GM18508 (cell line): Measurements from ENCODE around the gene DGKA.
"Not testable (repeated sequence)": the region's sequence is repeated elsewhere in the genome, so short reads cannot be mapped to it uniquely, and the experiment has no call there.

Experiments used
- ATAC-seq: cut with Tn5 transposase; IDR thresholded peaks from one replicate; pipeline ENCODE4 v1.9.1; 2021; ENCODE audit warnings: moderate number of reproducible peaks; ENCODE audit not compliant: insufficient read depth, unreplicated experiment

Gene DGKA

GRCh38 chr12:55965941-55966407 is 35.0 kb downstream of the DGKA start, which contains the start of gene PMEL:
Gene PMEL, minus strand, starts transcription at chr12:55966042. Its CDS starts 31 bp downstream, at chr12:55966011.
- no peak for ATAC-seq

DNA sequence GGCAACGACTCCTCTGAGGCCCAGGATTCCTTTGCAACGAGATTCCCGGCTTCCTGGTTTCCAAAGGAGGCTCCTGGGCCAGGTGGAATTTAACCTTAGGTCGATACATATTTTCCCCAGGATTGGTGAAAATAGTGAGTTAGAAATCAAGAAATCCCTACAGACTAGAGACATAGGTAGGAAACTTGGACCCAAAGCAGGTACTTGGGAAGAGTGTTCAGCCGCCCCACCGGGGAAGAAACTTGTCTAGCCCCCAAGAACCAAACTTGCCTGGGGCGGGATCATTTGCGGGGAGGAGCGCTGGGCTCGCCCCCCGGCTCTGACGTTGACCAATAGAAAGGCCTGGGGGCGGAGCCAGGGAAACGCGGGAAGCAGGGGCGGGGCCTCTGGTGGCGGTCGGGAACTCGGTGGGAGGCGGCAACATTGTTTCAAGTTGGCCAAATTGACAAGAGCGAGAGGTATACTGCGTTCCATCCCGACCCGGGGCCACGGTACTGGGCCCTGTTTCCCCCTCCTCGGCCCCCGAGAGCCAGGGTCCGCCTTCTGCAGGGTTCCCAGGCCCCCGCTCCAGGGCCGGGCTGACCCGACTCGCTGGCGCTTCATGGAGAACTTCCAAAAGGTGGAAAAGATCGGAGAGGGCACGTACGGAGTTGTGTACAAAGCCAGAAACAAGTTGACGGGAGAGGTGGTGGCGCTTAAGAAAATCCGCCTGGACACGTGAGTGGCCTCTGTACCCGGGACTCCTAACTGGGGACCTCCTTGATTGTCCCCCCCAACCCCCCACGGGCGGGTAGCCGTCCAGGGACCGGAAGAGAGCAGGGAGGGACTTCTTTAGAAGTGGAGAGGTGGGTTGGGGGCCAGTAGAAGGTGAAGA is 35.7 kb downstream of the DGKA start, which contains the start of gene CDK2:
CDK2 (plus strand) TSS at position 423 of the 874 bp plus-strand sequence; CDS start at position 602, 179 bp downstream.
- ATAC-seq, result peak; percentile 70

DNA sequence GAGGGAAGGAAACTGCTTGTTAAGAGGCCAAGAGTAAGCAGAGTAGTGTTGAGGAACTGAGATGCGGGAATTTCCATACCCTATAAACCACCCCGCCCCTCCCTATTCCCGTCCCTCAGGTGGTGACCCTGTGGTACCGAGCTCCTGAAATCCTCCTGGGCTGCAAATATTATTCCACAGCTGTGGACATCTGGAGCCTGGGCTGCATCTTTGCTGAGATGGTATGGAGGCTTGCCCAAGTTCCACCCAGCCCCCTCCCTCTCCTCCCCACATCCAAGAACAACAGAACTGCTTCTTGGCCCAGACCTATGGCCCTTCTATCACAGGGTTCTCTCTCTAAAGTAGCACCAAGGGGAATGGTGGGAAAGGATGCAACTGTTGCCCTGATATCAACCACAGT is 38.4 kb downstream of the DGKA start:
- no peak for ATAC-seq

GRCh38 chr12:55970775-55971174 is 39.8 kb downstream of the DGKA start:
- no peak for ATAC-seq

DNA sequence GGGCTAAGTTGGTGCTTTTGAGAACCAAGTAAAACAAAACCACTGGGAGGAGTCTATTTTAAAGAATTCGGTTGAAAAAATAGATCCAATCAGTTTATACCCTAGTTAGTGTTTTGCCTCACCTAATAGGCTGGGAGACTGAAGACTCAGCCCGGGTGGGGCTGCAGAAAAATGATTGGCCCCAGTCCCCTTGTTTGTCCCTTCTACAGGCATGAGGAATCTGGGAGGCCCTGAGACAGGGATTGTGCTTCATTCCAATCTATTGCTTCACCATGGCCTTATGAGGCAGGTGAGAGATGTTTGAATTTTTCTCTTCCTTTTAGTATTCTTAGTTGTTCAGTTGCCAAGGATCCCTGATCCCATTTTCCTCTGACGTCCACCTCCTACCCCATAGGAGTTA is 41.1 kb downstream of the DGKA start:
- no peak for ATAC-seq

- ATAC-seq, result no peak
Measured at GRCh38 chr12:55972456-55972855, 41.5 kb downstream of the DGKA start.

DNA sequence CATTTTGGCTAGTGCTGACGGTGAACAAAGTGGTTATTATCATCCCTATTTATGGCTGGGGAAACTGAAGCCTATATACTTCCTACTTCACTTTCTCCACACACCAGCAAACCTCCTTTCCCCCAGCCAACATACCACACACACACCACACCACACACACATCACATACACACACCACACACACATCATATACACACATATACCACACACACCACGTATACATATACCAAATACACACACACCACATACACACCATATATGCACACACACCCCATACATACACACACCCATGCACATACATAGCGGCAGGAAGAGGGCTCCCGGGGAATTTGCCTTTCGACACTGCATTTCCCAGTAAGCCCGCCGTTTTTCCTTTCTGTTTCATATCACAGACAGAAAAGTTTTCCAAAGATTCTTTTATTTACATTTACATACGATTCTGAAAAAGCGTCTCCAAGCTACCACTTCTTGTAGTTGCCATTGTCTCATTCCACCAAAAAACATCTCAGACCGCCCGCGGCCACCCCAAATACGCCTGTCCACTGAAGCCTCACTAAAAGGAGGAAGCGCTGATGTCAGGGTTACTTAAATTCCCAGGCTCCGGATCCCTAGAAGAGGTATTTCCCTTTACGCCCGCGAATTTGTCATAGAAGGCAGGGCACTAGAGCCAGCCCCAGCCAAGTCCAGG is 42.1 kb downstream of the DGKA start:
- no peak for ATAC-seq

GRCh38 chr12:55973599-55974307 is 42.8 kb downstream of the DGKA start, which contains the start of gene RAB5B:
Gene RAB5B, plus strand, starts transcription at chr12:55974078. Its CDS starts 12,883 bp downstream, at chr12:55986961.
- peak; percentile 85 for ATAC-seq

- ATAC-seq, result no peak
Measured at GRCh38 chr12:55974308-55974730, 43.4 kb downstream of the DGKA start.

DNA sequence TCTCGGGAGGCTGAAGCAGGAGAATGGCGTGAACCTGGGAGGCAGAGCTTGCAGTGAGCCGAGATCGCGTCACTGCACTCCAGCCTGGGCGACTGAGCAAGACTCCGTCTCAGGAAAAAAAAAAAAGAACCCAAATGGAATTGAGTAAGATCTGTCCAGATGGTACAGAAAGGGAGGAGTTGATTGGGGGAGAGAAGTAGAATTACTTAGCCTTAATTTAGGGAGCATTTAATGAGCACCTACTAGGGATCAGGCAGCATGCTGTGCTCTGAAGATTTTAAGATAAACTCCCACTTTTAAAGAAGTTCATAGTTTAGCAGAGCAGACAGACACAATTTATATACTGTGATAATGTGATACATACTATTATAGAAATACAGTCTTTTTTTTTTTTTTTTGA is 47.4 kb downstream of the DGKA start:
- no peak for ATAC-seq

DNA sequence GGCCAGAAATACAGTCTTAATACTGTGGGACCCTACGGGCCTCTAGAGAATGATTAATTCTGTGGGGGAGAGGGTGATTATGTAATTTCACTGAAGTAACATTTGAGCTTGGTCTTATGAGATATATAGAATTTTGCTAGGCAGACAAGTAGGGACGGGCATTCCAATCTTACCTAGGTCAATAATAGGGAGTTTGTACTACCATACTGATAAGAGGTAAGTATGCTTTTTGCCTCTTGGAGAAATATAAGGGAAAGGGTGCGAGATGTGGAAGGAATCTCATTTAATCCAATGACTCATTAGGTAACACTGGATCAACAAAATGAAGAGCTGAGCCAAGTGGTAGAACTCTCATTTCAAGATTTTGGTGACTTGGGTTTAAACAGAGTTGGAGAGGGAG is 48.1 kb downstream of the DGKA start:
- no peak for ATAC-seq

- ATAC-seq, result not testable (repeated sequence)
Measured at GRCh38 chr12:55981882-55982281, 50.9 kb downstream of the DGKA start.

- ATAC-seq, result peak; percentile 59
Measured at GRCh38 chr12:55982319-55982936, 51.5 kb downstream of the DGKA start.

DNA sequence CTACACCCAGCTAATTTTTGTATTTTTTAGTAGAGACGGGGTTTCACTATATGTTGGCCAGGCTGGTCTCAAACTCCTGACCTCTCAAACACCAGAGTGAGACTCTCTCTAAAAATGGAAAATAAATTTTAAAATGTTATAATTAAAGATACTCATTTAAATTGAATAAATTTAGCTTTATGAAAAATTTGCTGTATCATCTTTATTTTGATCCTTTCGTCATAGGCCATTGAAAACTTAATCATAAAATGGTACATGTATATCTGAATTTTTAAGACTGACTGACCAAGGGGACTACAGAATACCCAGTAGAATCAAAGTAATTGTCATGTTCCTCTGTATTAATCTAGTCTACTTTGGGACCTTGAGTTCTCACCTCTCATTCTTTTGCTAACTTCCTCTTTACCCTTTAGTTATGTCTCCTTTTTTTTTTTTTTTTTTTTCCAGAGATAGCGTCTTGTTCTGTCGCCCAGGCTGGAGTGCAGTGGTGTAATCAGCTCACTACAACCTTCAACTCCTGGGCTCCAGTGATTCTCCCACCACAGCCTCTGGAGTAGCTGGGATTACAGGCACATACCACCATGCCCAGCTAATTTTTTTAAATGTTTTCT is 52.4 kb downstream of the DGKA start:
- no peak for ATAC-seq

- no peak for ATAC-seq
Measured at GRCh38 chr12:55984861-55985260, 53.9 kb downstream of the DGKA start.

GRCh38 chr12:55985341-55985740 is 54.4 kb downstream of the DGKA start:
- ATAC-seq, result no peak

- not testable (repeated sequence) for ATAC-seq
Measured at GRCh38 chr12:55985976-55986375, 55.0 kb downstream of the DGKA start.

DNA sequence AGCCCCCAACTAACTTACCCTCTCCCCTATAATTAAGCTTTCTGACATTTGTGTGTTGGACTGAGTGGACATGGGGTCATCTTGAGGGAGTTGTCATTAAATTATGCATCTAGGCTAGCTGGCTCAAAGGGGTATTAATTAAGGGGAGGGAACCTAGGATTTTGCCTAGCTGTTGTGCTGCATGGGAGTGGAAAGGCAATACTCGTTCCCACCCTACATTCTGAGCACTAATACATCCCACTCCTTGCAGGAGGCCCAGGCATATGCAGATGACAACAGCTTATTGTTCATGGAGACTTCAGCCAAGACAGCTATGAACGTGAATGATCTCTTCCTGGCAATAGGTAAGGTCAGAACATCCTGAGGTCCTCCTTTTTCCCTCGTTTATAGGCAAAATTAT is 60.1 kb downstream of the DGKA start:
- ATAC-seq, result no peak

GRCh38 chr12:55993230-55993853 is 62.4 kb downstream of the DGKA start:
- no peak for ATAC-seq
